NCI-H460 (cell line): Measurements from ENCODE around the gene VSIG2. TPM values are rescaled to one million over a fixed set of nuclear protein-coding genes. Genes with fewer than 3 reads are reported as not detected.

ENCODE experiments used
- DNase-seq: peaks from one replicate; pipeline ENCODE4 v3.0.0-alpha.2; 2016; ENCODE audit warnings: low read depth; ENCODE audit errors: extremely low read depth
- total RNA-seq: library from RNA; depleted of rRNA; stranded (reverse); fragments of >200 nt; shearing (Covaris generic); gene quantifications from 2 replicates; pipeline ENCODE4 v1.2.3, GENCODE V29; 2014

The VSIG2 gene
- total RNA-seq, 1 experiment from 2014 or later = not detected

- DNase-seq = no peak
Observed at GRCh38 chr11:124749912-124750311, 2.1 kb downstream of the VSIG2 start.

DNA sequence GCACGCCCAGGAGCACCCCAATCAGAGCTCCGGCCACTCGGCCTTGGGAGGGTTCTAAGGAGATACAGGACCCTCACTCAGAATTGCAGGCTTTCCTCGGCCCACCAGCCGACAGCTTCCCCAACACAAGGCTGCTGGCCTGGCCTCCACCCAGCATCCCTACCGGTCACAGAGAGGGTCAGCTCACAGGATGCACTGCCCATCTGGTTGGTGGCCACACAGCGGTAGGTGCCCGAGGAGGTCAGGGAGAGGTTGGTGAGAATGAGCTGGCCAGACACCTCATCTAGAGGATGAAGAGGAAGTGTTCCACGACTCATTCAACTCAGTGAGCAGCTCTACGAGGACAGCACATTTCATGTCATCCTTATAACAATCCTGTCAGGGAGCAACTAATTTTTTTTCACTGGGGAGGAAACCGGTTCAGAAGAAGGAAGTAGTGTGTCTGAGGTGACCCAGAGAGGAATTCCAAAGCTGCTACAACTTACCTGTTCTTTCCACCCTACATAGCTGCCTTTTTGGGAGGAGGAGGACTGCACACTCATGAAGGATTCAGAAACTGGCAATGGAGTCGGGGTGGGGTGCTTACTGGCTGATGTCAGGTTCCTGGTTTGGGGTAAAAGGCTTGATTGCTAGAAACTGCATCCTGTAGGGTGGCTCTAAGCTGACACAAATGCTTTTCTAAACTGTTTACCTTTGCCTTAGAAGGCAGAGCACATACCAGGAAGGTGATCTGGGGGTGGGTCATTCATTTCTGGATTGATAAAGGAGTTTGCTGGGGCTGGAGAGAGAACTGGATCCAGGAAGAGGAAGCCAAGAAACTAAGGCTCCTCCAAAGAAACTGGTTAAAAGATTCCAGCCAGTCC is 3.3 kb downstream of the VSIG2 start:
- DNase-seq = no peak

GRCh38 chr11:124748100-124748418 is 4.0 kb downstream of the VSIG2 start:
- DNase-seq = no peak

DNA sequence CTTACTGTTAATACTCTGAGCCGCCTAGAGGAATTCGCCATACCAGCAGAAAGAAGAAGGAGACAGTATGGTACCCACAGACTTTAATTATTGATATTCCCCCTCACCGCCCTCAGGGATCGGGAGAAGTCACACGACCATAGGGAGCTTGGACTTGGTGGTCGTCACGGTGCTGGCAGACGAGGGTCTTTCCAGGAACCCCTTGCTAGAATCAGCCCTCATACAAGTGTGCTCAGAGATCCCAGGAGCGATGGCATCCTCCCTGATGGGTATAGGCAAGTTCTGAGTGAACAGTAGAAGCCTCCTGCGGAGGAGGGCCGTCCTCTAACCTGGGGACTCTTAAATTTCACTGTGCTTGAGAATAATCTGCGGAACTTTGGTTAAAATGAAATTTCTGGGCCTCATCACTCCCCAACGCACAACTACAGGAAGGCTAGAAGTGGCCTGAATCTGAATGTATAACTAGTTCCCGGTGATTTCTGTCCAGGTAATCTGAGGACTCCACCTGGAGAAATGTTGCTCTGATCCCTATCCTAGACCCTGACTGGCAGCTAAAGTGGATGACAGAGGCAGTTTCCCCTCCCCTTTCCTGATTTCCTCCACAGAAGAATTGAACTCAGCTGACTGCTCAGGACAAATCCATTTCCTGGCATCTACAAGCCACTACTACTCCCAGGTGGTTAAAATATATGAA is 4.5 kb downstream of the VSIG2 start:
- DNase-seq = no peak

GRCh38 chr11:124746621-124747243 is 5.3 kb downstream of the VSIG2 start:
- DNase-seq = peak; percentile 58

GRCh38 chr11:124745835-124746620 is 6.0 kb downstream of the VSIG2 start:
- DNase-seq = no peak

GRCh38 chr11:124745270-124745834 is 6.7 kb downstream of the VSIG2 start:
- no peak for DNase-seq

DNA sequence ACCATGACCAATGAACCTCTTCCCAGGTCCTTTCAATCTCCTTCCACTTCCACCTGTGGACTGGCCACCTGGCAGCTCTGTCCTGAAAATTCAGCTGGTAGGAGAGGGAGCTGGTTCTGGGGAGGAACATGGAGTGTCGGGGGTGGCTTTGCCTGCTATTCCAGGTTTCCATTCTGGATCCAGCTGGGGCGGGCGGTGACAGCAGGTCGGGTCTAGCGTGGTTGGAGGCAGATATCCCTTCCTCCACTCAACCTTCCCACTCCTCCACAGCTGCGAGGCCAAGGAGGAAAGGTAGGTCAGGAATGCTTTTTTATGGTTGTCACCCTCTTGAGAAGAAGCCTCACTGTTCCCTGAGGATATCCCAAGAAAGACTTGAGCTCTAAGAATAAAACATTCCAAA is 9.0 kb downstream of the VSIG2 start:
- DNase-seq = no peak

DNA sequence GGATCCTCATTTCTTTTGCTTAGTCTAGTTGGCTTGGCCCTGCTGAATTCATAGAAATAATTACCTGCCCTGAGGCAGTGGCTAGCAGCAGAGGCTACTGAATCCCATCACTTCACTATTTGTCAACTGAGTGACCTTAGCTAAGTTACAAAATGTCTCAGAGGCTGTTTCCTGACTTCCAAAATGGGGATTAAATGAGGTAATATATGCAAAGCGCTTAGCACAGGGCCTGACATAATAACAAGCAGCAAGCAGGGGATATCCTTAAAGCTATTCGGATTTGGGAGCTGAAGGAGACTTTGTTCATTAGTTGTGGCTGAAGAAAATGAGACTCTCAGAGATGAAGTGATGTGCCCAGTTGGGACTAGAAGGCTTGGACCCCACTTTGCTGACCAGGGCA is 9.5 kb downstream of the VSIG2 start:
- no peak for DNase-seq

GRCh38 chr11:124740277-124740882 is 11.7 kb downstream of the VSIG2 start:
- DNase-seq = no peak

DNA sequence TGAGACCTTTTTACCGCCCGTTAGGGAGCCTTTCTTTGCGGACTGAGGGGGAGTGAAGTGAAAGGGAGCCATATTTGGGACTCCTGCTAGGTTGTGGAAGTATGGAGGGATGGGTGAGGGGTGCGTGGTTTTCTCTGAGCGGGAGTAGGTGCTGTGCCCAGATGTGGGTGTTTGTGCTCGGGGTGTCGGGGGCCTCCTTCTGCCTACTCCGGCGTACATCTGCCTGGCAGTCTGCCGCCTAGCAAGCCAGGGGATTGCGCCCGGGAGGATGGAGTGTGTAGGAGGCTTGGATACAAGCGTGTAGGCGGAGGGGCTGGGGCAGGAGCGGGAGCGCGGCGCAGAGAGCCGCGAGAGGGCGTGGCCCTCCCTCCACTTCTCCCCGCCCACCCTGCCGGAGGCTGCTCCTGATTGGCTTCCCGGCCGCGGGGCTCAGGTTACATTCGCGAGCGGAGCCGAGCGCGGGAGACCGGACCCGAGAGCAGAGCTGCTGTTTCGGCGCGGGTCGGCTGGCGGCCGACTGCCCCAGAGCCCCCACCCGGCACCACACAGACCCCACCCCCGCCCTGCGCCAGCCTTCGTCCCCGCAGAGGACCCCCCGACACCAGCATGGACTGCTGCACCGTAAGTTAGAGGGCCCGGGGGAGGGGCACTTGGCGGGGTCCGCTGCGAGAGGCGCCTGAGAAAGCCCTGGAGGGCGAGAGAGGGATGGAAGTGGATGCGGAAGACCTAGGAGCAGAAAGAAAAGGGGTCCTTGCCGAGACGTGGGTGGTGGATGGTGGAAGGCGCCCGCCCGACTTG is 12.4 kb downstream of the VSIG2 start, which contains the start of gene NRGN:
TSS of gene NRGN (plus strand) at position 464 of the 798 bp plus-strand sequence. CDS start at position 607, 143 bp downstream.
- peak; percentile 76 for DNase-seq

- DNase-seq = no peak
Observed at GRCh38 chr11:124738713-124739478, 13.2 kb downstream of the VSIG2 start.

- DNase-seq = no peak
Observed at GRCh38 chr11:124737638-124738305, 14.3 kb downstream of the VSIG2 start.

DNA sequence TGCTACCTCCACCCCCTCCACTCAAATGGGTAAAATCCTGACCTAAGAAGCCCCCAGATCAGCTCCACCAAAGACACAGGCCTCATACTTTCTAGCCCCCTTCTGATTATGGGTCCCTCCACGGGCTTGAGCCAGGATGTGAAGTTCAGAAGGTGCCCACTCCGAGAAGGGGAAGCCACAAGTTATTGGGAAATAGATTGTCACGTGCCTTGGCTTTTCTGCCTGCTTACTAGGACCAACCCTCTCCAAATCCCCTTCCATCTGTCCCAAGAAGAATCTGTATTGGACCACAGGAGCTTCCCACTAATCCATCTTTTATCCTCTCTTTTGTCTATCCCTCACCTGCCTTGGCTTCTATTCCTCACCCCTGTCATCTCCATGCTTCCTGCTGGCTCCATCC is 15.3 kb downstream of the VSIG2 start:
- no peak for DNase-seq

GRCh38 chr11:124732230-124732629 is 19.8 kb downstream of the VSIG2 start:
- no peak for DNase-seq

GRCh38 chr11:124729571-124729970 is 22.5 kb downstream of the VSIG2 start:
- DNase-seq = no peak

DNA sequence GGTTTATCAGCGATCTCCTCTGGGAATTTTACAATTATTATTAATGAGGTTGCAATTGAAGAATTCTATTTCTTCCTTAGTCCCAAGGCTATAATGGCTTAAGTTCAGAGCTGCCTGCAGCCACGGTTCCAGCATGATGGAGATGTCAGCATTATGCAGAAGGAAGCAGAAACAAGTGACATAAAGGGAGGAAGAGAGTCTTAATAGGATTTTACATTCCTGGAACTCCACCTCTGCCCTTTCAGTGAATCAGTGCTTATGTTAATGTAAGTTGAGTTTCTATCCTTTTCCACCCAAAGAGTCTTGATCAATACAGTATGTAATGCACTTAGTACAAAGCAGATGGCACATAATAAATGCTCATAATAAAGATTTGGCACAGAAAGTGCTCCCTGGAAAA is 23.9 kb downstream of the VSIG2 start:
- DNase-seq = no peak

- DNase-seq = no peak
Observed at GRCh38 chr11:124727474-124727873, 24.6 kb downstream of the VSIG2 start.
